ENCODE results near the gene KIF7.

DNA sequence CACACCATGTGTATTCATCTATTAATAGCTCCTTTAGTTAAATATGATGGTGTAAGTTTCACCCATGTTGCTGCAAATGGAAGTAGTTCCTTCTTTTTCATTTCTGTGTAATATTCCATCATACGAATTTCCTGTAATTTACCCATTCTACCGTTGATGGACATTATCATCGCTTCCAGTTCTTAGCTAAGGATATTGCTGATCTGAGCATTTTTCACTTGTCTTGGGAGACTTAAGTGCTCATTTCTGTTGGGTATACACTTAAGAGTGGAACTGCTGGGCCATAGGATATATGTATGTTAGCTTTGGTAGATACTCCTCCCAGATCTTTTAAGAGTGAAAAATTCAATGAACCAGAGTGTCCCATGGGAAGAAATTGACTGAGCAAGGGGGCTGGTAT lies 12.9 kb upstream of the KIF7 start:
- TF ChIP-seq SPI1 (IDR thresholded peaks at IDR 0.05; ENCODE audit: low read depth, low read length) (no peak), POLR2A (IDR thresholded peaks at IDR 0.05; ENCODE audit: low read depth, low read length) (no peak), POLR2AphosphoS5 (IDR thresholded peaks at IDR 0.05; ENCODE audit: low read depth, low read length) (no peak)

Data from GM12891 (cell line).